ENCODE results near the gene KCNH1. TPM values are rescaled to one million over a fixed set of nuclear protein-coding genes. Genes with fewer than 3 reads are reported as not detected.

Gene KCNH1
- total and polyA plus RNA-seq, 3 experiments from 2014 or later, result not detected

GRCh38 chr1:210908791-210909190 is 225.2 kb downstream of the KCNH1 start:
- DNase-seq, result no peak
- CTCF ChIA-PET, result no interaction called here
- Mint-ChIP-seq H3K9me3 (peaks cover 0 to 2% (median 0%) of the 10 kb centered on the region in 5 donors), H3K36me3 (no peaks in the 10 kb centered on the region), H3K4me3 (no peak overlapping the region), H3K27me3 (peaks cover 7 to 26% of the 10 kb centered on the region in 2 donors), H3K27ac (no peak overlapping the region), H3K4me1 (no peaks in the 10 kb centered on the region)
- no peaks in the 10 kb centered on the region for H3K27me3 ChIP-seq (ENCODE audit: insufficient read depth, low read length, poor library complexity, severe bottlenecking)
- H3K4me1 ChIP-seq (ENCODE audit: insufficient read depth, low read length), result no peaks in the 10 kb centered on the region
- H3K9me3 ChIP-seq (ENCODE audit: low read length), result no peaks in the 10 kb centered on the region
- H3K36me3 ChIP-seq (ENCODE audit: insufficient read depth, low read length), result no peaks in the 10 kb centered on the region
- POLR2A ChIA-PET, result no interaction called here
- H3K4me3 ChIP-seq (ENCODE audit: low read length), result no peak overlapping the region
- H3K27ac ChIP-seq (ENCODE audit: low read depth, low read length), result no peak overlapping the region

GRCh38 chr1:210908257-210908656 is 225.7 kb downstream of the KCNH1 start:
- Mint-ChIP-seq H3K36me3 (no peaks in the 10 kb centered on the region), H3K9me3 (peaks cover 0 to 2% (median 0%) of the 10 kb centered on the region in 5 donors), H3K27ac (no peak overlapping the region), H3K4me3 (no peak overlapping the region), H3K27me3 (peaks cover 7 to 26% of the 10 kb centered on the region in 2 donors), H3K4me1 (no peaks in the 10 kb centered on the region)
- no peaks in the 10 kb centered on the region for H3K36me3 ChIP-seq (ENCODE audit: insufficient read depth, low read length)
- DNase-seq, result no peak
- no peaks in the 10 kb centered on the region for H3K9me3 ChIP-seq (ENCODE audit: low read length)
- no peak overlapping the region for H3K4me3 ChIP-seq (ENCODE audit: low read length)
- ChIA-PET CTCF (no interaction called here), POLR2A (no interaction called here)
- no peak overlapping the region for H3K27ac ChIP-seq (ENCODE audit: low read depth, low read length)
- H3K4me1 ChIP-seq (ENCODE audit: insufficient read depth, low read length), result no peaks in the 10 kb centered on the region
- no peaks in the 10 kb centered on the region for H3K27me3 ChIP-seq (ENCODE audit: insufficient read depth, low read length, poor library complexity, severe bottlenecking)

GRCh38 chr1:210907251-210907805 is 226.6 kb downstream of the KCNH1 start:
- no peaks in the 10 kb centered on the region for H3K4me1 Mint-ChIP-seq
- no peaks in the 10 kb centered on the region for H3K9me3 ChIP-seq (ENCODE audit: low read length)
- no peaks in the 10 kb centered on the region for H3K36me3 ChIP-seq (ENCODE audit: insufficient read depth, low read length)
- no peaks in the 10 kb centered on the region for H3K36me3 Mint-ChIP-seq
- DNase-seq, result no peak
- CTCF ChIA-PET, result no interaction called here
- peaks cover 0 to 2% (median 0%) of the 10 kb centered on the region in 5 donors for H3K9me3 Mint-ChIP-seq
- POLR2A ChIA-PET, result no interaction called here
- H3K4me3 ChIP-seq (ENCODE audit: low read length), result no peak overlapping the region
- no peak overlapping the region for H3K27ac Mint-ChIP-seq
- no peak overlapping the region for H3K27ac ChIP-seq (ENCODE audit: low read depth, low read length)
- peaks cover 12 to 31% of the 10 kb centered on the region in 2 donors for H3K27me3 Mint-ChIP-seq
- no peaks in the 10 kb centered on the region for H3K4me1 ChIP-seq (ENCODE audit: insufficient read depth, low read length)
- H3K27me3 ChIP-seq (ENCODE audit: insufficient read depth, low read length, poor library complexity, severe bottlenecking), result no peaks in the 10 kb centered on the region
- H3K4me3 Mint-ChIP-seq, result no peak overlapping the region

GRCh38 chr1:210905944-210906453 is 227.9 kb downstream of the KCNH1 start:
- Mint-ChIP-seq H3K27ac (no peak overlapping the region), H3K36me3 (no peaks in the 10 kb centered on the region), H3K27me3 (peaks cover 16 to 31% of the 10 kb centered on the region in 2 donors), H3K9me3 (no peaks in the 10 kb centered on the region), H3K4me3 (no peak overlapping the region), H3K4me1 (no peaks in the 10 kb centered on the region)
- H3K36me3 ChIP-seq (ENCODE audit: insufficient read depth, low read length), result no peaks in the 10 kb centered on the region
- CTCF ChIA-PET, result no interaction called here
- H3K27me3 ChIP-seq (ENCODE audit: insufficient read depth, low read length, poor library complexity, severe bottlenecking), result no peaks in the 10 kb centered on the region
- POLR2A ChIA-PET, result no interaction called here
- H3K4me3 ChIP-seq (ENCODE audit: low read length), result no peak overlapping the region
- DNase-seq, result no peak
- no peak overlapping the region for H3K27ac ChIP-seq (ENCODE audit: low read depth, low read length)
- H3K9me3 ChIP-seq (ENCODE audit: low read length), result no peaks in the 10 kb centered on the region
- no peaks in the 10 kb centered on the region for H3K4me1 ChIP-seq (ENCODE audit: insufficient read depth, low read length)

DNA sequence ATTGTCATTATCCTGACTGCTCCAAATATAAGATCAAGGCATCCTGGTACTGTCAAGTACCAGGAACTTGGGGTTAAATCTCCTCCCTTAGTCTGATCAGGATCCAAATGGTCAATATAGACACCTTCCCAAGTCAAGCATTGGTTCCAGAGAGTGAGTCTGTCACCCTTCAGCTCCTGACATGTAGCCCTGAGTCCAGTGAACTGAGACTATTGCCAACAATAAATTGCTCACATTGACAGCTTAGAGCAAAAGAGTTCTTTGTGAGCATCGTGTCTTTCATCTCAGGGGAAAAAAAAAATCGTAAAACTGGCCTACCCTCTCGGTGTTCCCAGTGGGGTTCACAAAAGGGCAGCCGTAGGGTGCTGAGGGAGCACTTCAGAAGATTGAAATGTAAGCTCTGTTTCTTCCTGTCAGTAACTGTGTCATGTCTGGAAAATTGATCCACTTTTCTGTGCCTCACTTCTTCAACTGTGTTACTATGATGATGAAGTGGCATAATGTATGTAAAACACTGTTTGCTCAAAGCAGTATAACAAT is 228.5 kb downstream of the KCNH1 start:
- Mint-ChIP-seq H3K27ac (no peak overlapping the region), H3K36me3 (no peaks in the 10 kb centered on the region), H3K4me3 (no peak overlapping the region), H3K9me3 (no peaks in the 10 kb centered on the region), H3K4me1 (no peaks in the 10 kb centered on the region), H3K27me3 (peaks cover 16 to 31% of the 10 kb centered on the region in 2 donors)
- DNase-seq, result no peak
- H3K4me1 ChIP-seq (ENCODE audit: insufficient read depth, low read length), result no peaks in the 10 kb centered on the region
- POLR2A ChIA-PET, result no interaction called here
- H3K9me3 ChIP-seq (ENCODE audit: low read length), result no peaks in the 10 kb centered on the region
- no peak overlapping the region for H3K27ac ChIP-seq (ENCODE audit: low read depth, low read length)
- no peak overlapping the region for H3K4me3 ChIP-seq (ENCODE audit: low read length)
- no peaks in the 10 kb centered on the region for H3K27me3 ChIP-seq (ENCODE audit: insufficient read depth, low read length, poor library complexity, severe bottlenecking)
- no peaks in the 10 kb centered on the region for H3K36me3 ChIP-seq (ENCODE audit: insufficient read depth, low read length)
- CTCF ChIA-PET, result no interaction called here

DNA sequence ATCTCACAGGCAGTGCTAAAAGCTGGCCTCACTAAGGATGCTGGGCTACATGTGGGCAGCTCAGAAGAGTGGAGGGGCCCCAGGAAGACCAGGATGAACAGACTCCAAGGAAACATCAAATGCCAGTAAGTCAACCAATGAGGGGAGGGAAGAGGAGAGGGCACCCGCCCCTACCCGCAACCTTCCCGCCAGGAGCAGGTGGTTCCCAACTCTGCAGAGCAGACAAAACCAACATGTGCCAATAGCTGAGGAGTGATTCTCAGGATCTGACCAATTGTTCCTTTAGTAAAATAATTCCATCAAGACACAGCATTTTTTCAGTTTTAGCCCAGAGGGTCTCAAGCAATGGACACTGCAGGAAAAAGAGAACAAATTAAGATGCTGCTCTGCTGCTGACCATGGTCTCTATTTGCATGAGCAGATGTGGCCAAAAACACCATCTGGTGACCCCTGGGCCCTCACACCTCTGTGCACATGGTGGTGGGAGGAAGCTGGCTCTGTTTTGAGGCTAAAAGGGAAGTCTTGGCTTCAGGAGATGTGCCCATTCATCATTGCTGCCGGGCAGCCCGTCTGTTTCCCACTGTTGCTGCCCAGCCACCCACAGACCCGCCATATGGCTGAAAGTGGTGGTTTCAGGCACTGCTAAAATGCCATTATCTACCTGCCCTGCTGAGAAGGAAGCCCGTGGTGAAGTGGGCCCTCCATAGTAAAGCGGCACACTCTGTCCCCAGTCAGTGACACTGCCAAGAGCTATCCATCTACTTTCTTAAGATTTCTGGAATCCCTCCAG is 231.8 kb downstream of the KCNH1 start:
- Histone ChIP-seq H3K4me3 (ENCODE audit: low read length) (no peak overlapping the region), H3K36me3 (ENCODE audit: insufficient read depth, low read length) (no peaks in the 10 kb centered on the region), H3K9me3 (ENCODE audit: low read length) (no peaks in the 10 kb centered on the region), H3K27ac (ENCODE audit: low read depth, low read length) (no peak overlapping the region), H3K27me3 (ENCODE audit: insufficient read depth, low read length, poor library complexity, severe bottlenecking) (no peaks in the 10 kb centered on the region), H3K4me1 (ENCODE audit: insufficient read depth, low read length) (no peaks in the 10 kb centered on the region)
- Mint-ChIP-seq H3K4me3 (no peak overlapping the region), H3K27ac (no peak overlapping the region), H3K9me3 (no peaks in the 10 kb centered on the region), H3K36me3 (no peaks in the 10 kb centered on the region), H3K27me3 (peaks cover 17 to 29% of the 10 kb centered on the region in 2 donors), H3K4me1 (no peaks in the 10 kb centered on the region)
- DNase-seq, result no peak
- ChIA-PET POLR2A (no interaction called here), CTCF (no interaction called here)

DNA sequence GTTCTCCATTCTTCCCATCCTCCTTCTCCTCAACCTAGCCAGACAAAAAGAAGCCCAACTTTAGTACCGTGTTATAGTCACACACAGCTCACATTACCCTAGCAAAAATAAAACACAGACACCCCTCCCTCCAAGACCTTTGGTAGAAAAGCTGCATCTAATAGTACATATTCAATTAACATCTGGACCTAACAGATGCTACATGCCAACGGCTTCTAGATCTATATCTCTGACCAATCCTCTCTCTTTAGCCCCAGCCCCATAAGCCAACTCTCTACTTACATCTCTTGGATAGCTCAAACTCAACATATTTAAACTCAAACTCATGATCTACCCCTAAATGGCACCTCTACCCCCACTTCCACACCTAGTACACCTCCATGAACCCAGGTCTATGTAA is 233.1 kb downstream of the KCNH1 start:
- Histone ChIP-seq H3K27me3 (ENCODE audit: insufficient read depth, low read length, poor library complexity, severe bottlenecking) (no peaks in the 10 kb centered on the region), H3K4me3 (ENCODE audit: low read length) (no peak overlapping the region), H3K27ac (ENCODE audit: low read depth, low read length) (no peak overlapping the region), H3K9me3 (ENCODE audit: low read length) (no peaks in the 10 kb centered on the region), H3K36me3 (ENCODE audit: insufficient read depth, low read length) (no peaks in the 10 kb centered on the region), H3K4me1 (ENCODE audit: insufficient read depth, low read length) (no peaks in the 10 kb centered on the region)
- no peaks in the 10 kb centered on the region for H3K36me3 Mint-ChIP-seq
- H3K9me3 Mint-ChIP-seq, result no peaks in the 10 kb centered on the region
- DNase-seq, result no peak
- no peak overlapping the region for H3K4me3 Mint-ChIP-seq
- ChIA-PET POLR2A (no interaction called here), CTCF (no interaction called here)
- peaks cover 15 to 18% of the 10 kb centered on the region in 2 donors for H3K27me3 Mint-ChIP-seq
- H3K4me1 Mint-ChIP-seq, result no peaks in the 10 kb centered on the region
- no peak overlapping the region for H3K27ac Mint-ChIP-seq

- H3K27me3 ChIP-seq (ENCODE audit: insufficient read depth, low read length, poor library complexity, severe bottlenecking), result no peaks in the 10 kb centered on the region
- CTCF ChIA-PET, result no interaction called here
- H3K27ac Mint-ChIP-seq, result no peak overlapping the region
- no peaks in the 10 kb centered on the region for H3K9me3 ChIP-seq (ENCODE audit: low read length)
- no peak for DNase-seq
- H3K4me1 Mint-ChIP-seq, result no peaks in the 10 kb centered on the region
- no peak overlapping the region for H3K4me3 Mint-ChIP-seq
- no peaks in the 10 kb centered on the region for H3K9me3 Mint-ChIP-seq
- POLR2A ChIA-PET, result no interaction called here
- H3K27ac ChIP-seq (ENCODE audit: low read depth, low read length), result no peak overlapping the region
- H3K27me3 Mint-ChIP-seq, result peaks cover 15 to 21% of the 10 kb centered on the region in 2 donors
- H3K4me3 ChIP-seq (ENCODE audit: low read length), result no peak overlapping the region
- H3K4me1 ChIP-seq (ENCODE audit: insufficient read depth, low read length), result no peaks in the 10 kb centered on the region
- H3K36me3 ChIP-seq (ENCODE audit: insufficient read depth, low read length), result no peaks in the 10 kb centered on the region
- H3K36me3 Mint-ChIP-seq, result no peaks in the 10 kb centered on the region
Observed at GRCh38 chr1:210900079-210900478, 233.9 kb downstream of the KCNH1 start.

Measured in CD8-positive, alpha-beta memory T cell (primary cell).